Natural killer cell (primary cell): ENCODE results near the gene DYNLRB1. TPM values are rescaled to one million over a fixed set of nuclear protein-coding genes. Genes with fewer than 3 reads are reported as not detected.
A peak's percentile ranks its signal among the peaks of the same experiment; 100 is the strongest.

ENCODE experiments used
- ATAC-seq, 3 donors: fragments of 150-1000 bp in 2 of 3; fragments of 200-7000 bp in 1 of 3; cut with Tn5 transposase; 1 replicate in 1 of 3; 2 replicates in 2 of 3; pipeline ENCODE4 v1.10.0; 2021; ENCODE audit warnings: mild to moderate bottlenecking in 2 of 3, moderate library complexity in 2 of 3
- DNase-seq, 2 donors: peaks; one replicate each; pipeline versions ENCODE4 v3.0.0 to v3.0.0-alpha.2; 2013 to 2021; ENCODE audit warnings: mixed read lengths in 1 of 2
- H3K27ac ChIP-seq: one replicate; pipeline ENCODE4 v1.5.1; 2013; ENCODE audit warnings: mild to moderate bottlenecking, low read length
- H3K27me3 ChIP-seq: one replicate; pipeline ENCODE4 v1.6.1; 2013; ENCODE audit warnings: low read length; ENCODE audit not compliant: control insufficient read depth, insufficient read depth
- H3K36me3 ChIP-seq: one replicate; pipeline ENCODE4 v1.6.1; 2013; ENCODE audit warnings: low read length; ENCODE audit not compliant: control insufficient read depth, insufficient read depth
- H3K4me1 ChIP-seq: one replicate; pipeline ENCODE4 v1.6.1; 2013; ENCODE audit warnings: low read length; ENCODE audit not compliant: control insufficient read depth, insufficient read depth
- H3K4me3 ChIP-seq: one replicate; pipeline ENCODE4 v1.5.1; 2013; ENCODE audit warnings: low read length
- H3K9me3 ChIP-seq: one replicate; pipeline ENCODE4 v1.6.1; 2013; ENCODE audit warnings: low read length; ENCODE audit not compliant: control insufficient read depth, insufficient read depth
- H3K27ac Mint-ChIP-seq, 2 donors: one replicate each; pipeline ENCODE4 v1.8.0; 2022; ENCODE audit warnings: mild to moderate bottlenecking in 2 of 2, mixed read lengths in 2 of 2, moderate library complexity in 1 of 2
- H3K27me3 Mint-ChIP-seq, 2 donors: one replicate each; pipeline ENCODE4 v1.8.0; 2022; ENCODE audit warnings: low read depth in 2 of 2, mixed read lengths in 2 of 2
- H3K36me3 Mint-ChIP-seq: one replicate; pipeline ENCODE4 v1.8.0; 2022; ENCODE audit warnings: mixed read lengths
- H3K4me1 Mint-ChIP-seq, 2 donors: one replicate each; pipeline ENCODE4 v1.8.0; 2022; ENCODE audit warnings: mixed read lengths in 2 of 2
- H3K4me3 Mint-ChIP-seq: one replicate; pipeline ENCODE4 v1.8.0; 2022; ENCODE audit warnings: mild to moderate bottlenecking, moderate library complexity, mixed read lengths
- H3K9me3 Mint-ChIP-seq, 2 donors: one replicate each; pipeline ENCODE4 v1.8.0; 2022; ENCODE audit warnings: mixed read lengths in 2 of 2
- CTCF ChIP-seq: fragments of 200-600 bp; IDR thresholded peaks from one replicate; pipeline ENCODE4 v1.8.0; 2022; ENCODE audit warnings: antibody characterized with exemption
- WGBS: methylation state at CpG from one replicate; pipeline ENCODE4 v1.1.7; 2013; ENCODE audit warnings: missing lambda C conversion rate; ENCODE audit not compliant: insufficient coverage; 5-methylcytosine and 5-hydroxymethylcytosine counted together
- intact Hi-C: fragments of 100-400 bp; cut with micrococcal nuclease; formaldehyde crosslinking; loops from one replicate; pipeline ENCODE4 v1.14.2; 2022
- total RNA-seq, 4 donors: library from RNA; stranded (reverse); fragments of 120-200 nt in 1 of 4; gene quantifications; one replicate each; pipeline versions ENCODE4 v1.2.3 to v1.2.4, GENCODE V29; 2013 to 2022

Gene DYNLRB1
- total RNA-seq, 3 donors from 2014 or later (not counting 1 experiment from before 2014, with no cell fraction given), result 58.7 to 65.5 (median 61.4) TPM

GRCh38 chr20:34485068-34485634 is 31.1 kb upstream of the DYNLRB1 start:
- intact Hi-C loops, result no loop called here

GRCh38 chr20:34491226-34491931 is 24.8 kb upstream of the DYNLRB1 start:
- Histone ChIP-seq H3K9me3 (no peaks in the 10 kb centered on the region), H3K4me1 (no peaks in the 10 kb centered on the region), H3K36me3 (peaks cover 65% of the 10 kb centered on the region), H3K27ac (no peak overlapping the region), H3K27me3 (no peaks in the 10 kb centered on the region), H3K4me3 (no peak overlapping the region)
- no peak for TF ChIP-seq CTCF
- intact Hi-C loops, result no loop called here
- ATAC-seq (no peak), DNase-seq (no peak)
- no peak overlapping the region for H3K4me3 Mint-ChIP-seq
- peak overlapping the region in 1 of 2 donors; percentile 29 for H3K27ac Mint-ChIP-seq
- peaks cover 5 to 9% of the 10 kb centered on the region in 2 donors for H3K4me1 Mint-ChIP-seq
- 83% methylated on average over 1 of the region's 4 CpGs for WGBS
- H3K9me3 Mint-ChIP-seq, result no peaks in the 10 kb centered on the region
- peaks cover 15% of the 10 kb centered on the region for H3K36me3 Mint-ChIP-seq
- no peaks in the 10 kb centered on the region for H3K27me3 Mint-ChIP-seq

More at GRCh38 chr20:34485068-34485634, 31.1 kb upstream of the DYNLRB1 start:
- no peaks in the 10 kb centered on the region for H3K4me1 ChIP-seq
- Mint-ChIP-seq H3K4me3 (no peak overlapping the region), H3K36me3 (peaks cover 29% of the 10 kb centered on the region), H3K9me3 (no peaks in the 10 kb centered on the region), H3K27ac (peak overlapping the region; percentile 9 to 77), H3K27me3 (no peaks in the 10 kb centered on the region), H3K4me1 (peaks cover 6 to 27% of the 10 kb centered on the region in 2 donors)
- DNase-seq (no peak), ATAC-seq (no peak)
- H3K27ac ChIP-seq, result no peak overlapping the region
- 90% methylated on average over 4 of the region's 4 CpGs for WGBS
- no peak overlapping the region for H3K4me3 ChIP-seq
- no peaks in the 10 kb centered on the region for H3K27me3 ChIP-seq
- TF ChIP-seq CTCF, result no peak
- H3K9me3 ChIP-seq, result no peaks in the 10 kb centered on the region
- peaks cover 75% of the 10 kb centered on the region for H3K36me3 ChIP-seq

GRCh38 chr20:34491932-34492509 is 24.2 kb upstream of the DYNLRB1 start:
- Mint-ChIP-seq H3K9me3 (no peaks in the 10 kb centered on the region), H3K27me3 (no peaks in the 10 kb centered on the region), H3K4me1 (peaks cover 5 to 9% of the 10 kb centered on the region in 2 donors), H3K4me3 (no peak overlapping the region), H3K36me3 (peaks cover 14% of the 10 kb centered on the region), H3K27ac (peak overlapping the region in 1 of 2 donors; percentile 29)
- H3K27ac ChIP-seq, result no peak overlapping the region
- TF ChIP-seq CTCF, result no peak
- H3K4me3 ChIP-seq, result no peak overlapping the region
- H3K36me3 ChIP-seq, result peaks cover 65% of the 10 kb centered on the region
- intact Hi-C loops, result no loop called here
- H3K4me1 ChIP-seq, result no peaks in the 10 kb centered on the region
- 94% methylated on average over 2 of the region's 4 CpGs for WGBS
- DNase-seq (no peak), ATAC-seq (no peak)
- H3K27me3 ChIP-seq, result no peaks in the 10 kb centered on the region
- no peaks in the 10 kb centered on the region for H3K9me3 ChIP-seq
